M059J (cell line): ENCODE data around the gene MRGPRF. TPM values are rescaled to one million over a fixed set of nuclear protein-coding genes. Genes with fewer than 3 reads are reported as not detected.

Experiments used
- DNase-seq: peaks from one replicate; pipeline ENCODE4 v3.0.0-alpha.2; 2012; ENCODE audit warnings: low read depth
- total RNA-seq: library from RNA; depleted of rRNA; stranded (reverse); fragments of >200 nt; shearing (Covaris generic); gene quantifications from 2 replicates; pipeline ENCODE4 v1.2.3, GENCODE V29; 2014

MRGPRF gene
- total RNA-seq, 1 experiment from 2014 or later, result not detected

DNA sequence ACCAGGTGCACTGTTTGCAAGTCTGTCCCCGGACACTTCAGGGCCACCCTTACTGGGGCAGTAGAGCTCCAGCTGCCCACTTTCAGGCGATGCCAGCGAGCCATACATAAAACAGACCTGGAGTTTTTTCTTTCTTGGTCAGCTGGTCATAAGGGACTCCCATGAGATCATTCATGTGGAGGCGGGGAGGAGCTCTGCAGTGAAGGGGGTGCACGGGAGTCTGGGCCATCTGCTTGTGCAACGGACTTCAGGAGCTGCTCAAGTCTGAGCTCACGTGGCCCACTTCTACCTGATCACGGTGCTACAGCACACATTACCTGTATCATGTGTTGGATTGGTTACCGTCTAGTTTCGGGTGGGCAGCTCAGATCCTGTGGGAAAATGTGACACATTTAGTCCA is 9.2 kb upstream of the MRGPRF start:
- no peak for DNase-seq

DNA sequence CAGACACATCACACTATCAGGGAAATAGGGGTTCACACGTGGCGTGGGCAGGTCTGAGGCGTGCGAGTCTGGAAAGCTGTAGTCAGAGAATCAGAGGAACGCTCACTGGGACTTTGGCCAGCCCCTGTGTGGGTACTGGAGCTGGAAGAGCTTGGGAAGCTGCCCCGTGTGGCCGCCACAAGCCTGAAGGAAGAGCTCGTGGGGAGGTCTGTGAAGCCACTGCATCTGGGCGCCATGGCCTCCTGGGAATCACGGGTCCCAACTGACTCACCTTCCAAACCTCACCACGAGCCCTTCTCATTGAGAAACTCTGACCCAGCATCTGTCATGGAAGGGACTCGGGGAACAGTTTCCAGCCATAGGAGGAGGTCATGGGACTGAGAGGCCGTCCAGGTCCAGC is 5.9 kb upstream of the MRGPRF start:
- DNase-seq, result peak; percentile 56

DNA sequence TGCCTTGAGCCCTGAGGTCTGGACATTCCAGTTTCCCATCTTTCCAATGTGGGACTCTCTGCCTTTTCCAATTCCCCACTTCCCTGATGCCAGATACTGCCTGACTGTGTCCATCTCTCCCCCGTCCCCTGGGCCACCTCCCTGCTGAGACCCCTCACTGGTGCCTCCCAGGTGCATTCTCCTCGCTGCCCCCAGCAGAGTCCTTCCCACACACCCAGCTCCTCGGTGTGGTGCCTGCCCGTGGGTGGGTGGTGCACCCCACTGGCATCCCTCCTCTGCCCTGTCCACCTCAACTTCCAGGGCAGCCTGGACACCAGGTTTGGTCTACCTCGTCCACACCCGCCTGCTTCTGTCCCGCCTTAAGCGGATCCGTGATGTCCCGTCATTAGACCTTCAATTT is 4.9 kb upstream of the MRGPRF start:
- DNase-seq, result no peak

DNA sequence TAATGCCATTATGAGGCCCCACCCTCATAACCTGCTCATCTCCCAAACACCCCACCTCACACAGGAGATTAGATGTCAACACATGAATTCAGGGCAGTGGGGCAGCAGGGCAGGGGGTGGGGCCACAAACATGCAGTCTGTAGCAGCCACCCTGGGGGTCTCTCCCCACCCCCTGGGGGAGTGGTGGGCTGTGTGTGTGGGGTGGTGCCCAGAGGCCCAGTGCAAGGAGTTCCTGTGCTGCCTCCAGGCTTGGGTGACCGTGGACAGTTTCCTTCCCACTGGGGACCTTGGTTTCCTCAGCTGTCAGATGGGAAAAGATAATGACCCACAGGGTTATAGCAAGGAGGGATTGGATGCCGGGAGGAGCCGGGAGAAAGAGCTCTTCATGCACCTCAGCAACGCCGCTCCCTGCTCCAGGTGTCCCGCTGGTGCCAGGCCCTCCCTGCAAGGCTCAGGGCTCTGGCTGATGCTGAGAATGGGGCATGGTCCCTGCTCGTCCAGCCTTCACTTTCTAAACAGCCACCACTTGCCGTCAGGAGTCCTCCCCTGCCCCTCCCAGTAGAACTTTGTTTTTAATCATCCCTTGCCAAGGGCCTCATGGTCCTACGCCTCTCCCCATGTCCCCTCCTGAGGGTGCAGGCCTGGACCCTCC is 2.0 kb upstream of the MRGPRF start:
- no peak for DNase-seq

DNA sequence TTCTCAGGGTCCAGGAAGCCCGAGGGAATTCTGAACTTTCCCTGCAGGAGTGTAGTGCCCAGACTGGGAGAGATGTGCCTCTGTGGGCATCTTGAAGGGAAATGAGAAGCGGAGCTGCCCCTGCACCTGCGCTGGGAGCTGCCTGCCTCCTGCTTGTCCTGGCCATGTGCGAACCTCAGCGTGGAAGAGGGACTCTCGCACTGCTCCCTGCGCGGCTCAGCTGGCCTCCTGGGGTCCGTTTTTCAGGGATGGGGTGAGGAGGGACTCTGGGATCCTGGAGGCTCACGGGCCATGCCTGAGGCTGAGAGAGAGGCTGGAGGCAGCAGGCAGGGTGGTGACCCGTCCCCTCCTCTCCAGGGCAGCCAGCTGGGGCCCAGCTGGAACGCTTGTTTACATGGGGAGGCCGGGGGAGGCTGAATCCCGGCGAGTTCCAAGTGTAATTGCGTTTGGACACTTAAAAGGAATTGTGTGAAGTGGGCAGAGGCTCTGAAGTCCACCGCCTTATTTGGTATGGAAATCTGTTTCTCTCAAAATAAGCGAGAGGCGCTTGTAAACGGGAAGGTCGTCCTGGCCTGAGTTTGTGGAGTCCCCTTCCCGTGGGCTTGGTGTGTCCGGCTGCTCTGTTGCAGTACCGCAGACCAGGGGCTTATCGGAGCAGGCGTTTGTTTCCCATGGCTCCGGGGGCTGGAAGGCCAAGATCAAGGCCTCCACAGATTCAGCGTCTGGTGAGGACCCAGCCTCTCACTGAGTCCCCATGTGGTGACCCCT is 1.2 kb upstream of the MRGPRF start:
- DNase-seq, result no peak

DNA sequence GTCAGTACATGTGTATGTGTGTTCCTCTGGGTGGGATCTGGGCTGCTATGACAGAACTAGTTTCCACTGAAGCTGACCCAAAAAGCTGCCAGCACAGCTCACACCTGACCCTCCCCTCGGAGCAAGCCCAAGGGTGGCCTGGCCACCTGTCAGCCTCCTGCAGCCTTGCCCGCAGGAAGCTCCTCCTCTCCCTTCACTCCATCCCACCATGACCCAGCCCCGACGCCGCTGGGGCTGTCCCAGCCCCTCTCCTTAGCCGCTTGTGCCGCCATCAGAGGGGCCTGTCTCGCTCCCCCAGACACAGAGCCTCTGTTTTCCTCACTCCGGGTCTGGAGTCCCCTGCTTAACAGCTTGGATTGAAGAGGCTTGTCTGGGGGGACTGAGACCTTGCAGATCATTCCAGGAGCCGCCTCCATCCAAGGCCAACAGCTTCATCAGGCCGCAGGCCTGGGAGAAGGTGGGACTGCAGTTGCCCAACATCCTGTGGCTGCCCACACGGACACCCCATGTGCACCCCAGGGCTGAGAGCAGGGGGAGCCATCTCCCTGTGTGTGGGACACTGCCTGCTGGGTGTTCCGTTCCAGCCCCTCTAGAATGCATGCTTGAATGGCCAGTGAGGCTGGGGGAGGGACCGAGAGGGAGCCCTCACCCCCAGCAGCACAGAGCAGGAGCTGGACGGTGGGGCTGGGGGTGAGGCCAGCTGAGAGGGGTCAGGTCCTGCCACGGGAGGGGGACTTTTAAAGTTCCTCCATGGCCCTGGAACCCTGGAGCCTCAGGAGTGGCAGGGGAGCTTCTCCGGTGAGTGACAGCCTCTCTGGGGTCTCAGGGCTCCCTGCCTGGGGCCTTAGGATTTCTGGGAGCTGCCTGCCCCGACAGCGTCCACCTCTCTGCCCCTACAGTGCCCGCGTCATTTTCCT is 696 bp downstream of the MRGPRF start:
- no peak for DNase-seq

DNA sequence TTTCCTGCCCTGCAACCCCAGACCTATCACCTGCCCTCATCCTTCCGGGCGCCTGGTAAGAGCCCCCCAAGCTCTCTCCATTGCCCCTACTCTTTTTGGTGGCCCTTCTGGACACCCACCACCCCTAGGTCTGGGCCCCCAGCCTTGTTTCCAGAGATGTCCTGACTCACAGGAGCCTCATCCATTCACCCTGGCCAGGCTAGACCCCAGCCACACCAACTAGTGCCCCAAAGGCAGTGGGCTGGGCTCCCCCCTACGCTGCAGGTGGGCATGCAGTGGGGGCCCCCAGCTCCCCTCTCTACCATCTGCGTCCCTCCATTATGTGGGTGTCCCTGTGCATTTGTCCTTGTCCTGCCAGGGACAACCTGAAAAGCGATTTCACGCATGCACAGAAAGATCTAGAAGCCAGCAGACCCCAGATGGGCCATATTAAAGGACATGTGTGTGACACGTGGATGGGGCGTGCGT is 1.4 kb downstream of the MRGPRF start:
- no peak for DNase-seq

DNA sequence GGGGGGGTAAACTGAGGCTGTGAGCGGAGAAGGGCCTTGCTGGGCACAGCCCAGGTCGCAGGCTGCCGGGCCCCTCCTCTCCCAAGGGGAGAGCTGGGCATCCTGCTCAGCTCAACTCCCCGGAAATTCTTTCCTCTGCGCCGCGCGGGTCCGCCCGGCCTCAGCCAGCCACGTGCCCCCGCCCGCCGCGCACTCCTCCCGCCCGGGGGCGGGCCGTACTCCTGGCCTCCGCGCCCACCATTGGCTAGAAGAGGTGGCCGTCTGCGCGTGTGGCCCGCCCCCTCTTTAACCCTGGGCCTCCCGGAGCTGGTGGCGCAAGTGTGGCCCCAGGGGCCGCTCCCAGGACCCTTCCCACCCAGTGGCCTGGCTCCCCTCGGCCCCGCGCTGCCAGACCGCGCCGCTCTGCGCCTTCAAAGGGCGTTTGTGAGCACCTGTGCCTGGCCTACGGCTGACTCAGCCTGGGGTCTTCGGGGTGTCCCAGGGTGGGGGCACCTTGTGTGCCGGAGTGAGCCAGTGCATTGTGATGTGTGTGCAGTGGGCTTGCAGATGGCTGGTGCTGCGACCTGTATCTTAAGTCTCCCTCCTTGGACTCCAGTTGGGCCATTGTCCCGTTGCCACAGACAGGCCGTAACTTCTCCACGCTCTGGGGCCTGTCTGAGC is 2.0 kb downstream of the MRGPRF start:
- no peak for DNase-seq

DNA sequence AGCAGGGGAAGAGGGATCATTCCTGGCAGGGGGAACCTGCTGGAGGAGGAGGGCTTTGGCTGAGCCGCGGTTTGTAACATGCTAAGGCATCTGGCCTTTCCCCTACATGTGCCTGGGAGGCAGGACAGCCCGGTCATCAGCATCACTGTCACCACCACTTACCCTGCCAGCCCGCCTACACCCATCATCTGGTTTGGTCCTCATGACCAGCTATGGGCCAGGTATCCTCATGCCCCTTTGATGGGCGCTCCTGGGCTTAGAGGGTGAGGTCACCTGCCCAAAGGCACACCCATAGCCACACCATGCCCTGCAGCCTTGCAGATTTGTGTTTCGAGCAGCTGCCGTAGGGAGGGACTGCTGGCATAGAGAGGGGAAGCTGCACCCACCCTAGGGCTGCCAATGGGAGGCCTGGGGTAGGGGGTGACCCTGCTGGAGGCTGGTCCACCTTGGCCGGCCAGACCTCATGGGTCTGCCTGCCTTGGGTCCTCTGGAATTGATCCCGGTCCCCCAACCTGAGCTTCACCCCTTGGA is 2.6 kb downstream of the MRGPRF start:
- no peak for DNase-seq

DNA sequence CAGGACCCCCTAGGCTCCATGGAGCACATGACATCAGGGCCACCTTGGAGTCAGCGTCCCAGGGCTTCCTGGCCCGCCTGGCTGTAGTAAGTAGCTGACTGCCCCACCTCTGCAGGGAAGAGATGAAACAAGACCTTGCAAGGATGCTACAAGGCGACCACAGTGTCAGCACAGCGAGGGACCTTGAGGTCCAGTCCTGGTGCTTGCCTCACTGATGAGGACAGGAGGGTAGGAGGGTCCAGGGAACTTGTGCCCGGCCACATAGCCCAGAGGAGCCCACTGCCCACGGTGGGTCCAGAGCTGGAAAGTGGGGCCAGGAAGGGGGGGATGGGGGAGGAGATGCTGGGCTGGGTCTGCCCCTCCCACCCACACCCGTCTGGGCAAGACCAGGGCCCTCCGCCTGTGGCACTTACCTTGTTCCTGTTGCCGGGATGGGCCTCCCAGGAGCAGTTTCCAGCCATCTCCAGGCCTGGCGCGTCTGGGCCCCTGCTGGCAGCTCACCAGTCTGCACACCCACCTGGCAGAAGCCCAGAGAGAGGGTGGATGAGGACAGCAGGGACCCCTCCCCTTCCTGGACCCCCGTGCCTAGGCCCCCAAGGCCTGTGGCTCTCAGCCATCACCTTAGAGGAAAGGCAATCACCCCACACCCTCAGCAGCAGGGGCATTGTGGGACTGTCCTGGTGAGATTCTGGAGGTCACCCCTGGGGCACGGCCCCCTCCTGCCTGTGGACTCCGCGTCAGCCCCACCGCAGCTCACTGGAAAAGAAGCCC is 3.4 kb downstream of the MRGPRF start:
- no peak for DNase-seq

DNA sequence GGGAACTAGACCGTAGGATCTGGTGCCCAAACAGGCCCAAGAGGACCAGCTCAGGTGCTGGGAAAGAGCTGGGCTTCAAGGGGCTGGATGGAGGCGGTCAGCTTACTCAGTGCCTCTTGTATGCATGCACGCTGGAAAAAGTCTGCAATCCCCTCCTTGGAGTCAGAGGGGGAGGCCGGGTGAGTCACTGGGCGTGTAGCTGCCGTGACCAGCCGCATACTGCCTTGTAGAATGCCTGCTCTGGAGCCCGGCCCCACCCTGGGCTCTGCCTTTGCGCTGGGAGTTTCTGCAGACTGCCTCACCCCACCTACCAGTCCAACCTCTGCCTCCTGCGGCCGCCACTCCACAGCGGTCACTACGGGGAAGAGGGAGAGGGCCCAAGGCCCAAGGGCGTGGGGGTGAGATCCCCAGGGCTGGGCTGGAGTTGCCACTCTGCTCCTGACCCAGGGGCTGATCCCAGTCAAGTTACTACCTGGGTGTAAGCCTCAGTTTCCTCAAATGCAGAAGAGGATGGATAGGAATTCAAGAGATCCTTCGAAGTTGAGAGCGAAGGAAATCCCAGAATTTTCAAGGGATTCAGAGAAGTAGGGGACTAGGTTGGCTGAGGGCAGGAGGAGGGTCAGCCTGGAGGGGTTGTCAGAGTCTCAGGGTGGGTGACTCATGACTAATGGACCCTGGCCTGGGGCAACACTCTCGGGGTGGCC is 4.2 kb downstream of the MRGPRF start:
- peak; percentile 93 for DNase-seq

DNA sequence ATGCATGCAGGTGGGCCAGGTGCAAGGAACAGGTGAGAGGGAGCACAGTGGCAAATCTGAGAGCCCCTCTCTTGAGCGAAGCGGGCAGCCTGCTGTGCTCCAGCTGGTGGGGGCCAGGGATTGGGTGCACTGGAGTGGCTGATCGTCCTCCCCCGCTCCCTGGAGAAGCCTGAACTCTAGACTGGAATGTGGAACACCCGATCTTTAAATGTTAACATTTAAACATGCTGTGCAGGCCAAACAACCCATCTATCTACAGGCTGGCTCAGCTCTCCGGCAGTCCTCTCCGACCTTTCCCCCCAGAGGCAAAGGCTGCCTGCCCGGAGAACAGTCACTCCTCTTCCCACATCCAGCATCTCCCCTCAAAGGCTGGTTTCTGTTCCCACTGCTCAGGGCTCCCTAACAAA is 5.1 kb downstream of the MRGPRF start:
- DNase-seq, result no peak

DNA sequence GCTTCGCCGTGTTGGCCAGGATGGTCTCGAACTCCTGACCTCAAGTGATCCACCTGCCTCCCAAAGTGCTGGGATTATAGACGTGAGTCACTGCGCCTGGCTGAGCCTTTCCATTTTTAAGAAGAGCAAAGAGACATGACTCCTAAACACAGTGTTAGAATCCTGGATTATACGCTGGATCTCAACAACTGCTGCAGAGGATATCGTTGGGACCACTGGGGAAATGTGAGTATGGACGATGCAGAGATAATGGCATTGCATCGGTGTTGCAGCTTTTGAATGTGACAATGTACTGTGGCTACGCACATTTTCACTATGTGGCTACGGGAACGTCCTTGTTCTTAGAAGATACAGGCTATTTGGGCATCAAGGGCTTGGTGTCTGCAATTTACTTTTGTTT is 6.2 kb downstream of the MRGPRF start:
- DNase-seq, result no peak

DNA sequence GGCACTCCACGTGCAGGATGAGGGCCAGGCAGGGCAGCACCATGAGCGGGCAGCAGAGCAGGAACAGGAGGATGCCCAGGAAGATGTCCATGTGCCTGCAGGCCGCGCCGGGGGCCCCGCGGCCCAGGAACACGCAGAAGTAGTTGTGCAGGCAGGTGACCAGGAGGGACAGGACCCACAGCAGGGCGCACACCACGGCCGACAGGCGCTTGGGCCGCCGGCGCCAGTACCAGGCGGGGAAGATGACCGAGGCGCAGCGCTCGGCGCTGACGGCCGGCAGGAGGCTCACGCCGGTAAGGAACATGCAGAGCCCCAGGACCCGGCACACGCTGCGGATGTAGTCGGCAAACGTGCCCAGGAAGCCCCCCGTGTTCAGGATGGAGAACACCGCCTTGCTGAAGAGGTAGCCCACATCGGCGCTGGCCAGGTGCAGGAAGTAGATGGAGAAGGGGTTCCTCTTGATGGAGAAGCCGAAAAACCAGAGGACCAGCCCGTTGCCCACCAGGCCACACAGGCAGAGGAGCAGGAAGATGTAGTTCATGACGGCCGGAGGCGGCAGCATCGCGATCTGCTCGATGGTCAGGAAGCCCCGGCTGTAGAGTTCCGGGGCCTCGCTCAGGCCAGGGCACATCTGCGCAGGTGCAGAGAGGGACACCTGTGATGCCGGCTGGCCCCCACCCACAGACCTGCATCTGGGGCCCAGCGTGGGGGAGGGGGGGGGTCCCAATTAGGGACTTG is 7.2 kb downstream of the MRGPRF start:
- no peak for DNase-seq

DNA sequence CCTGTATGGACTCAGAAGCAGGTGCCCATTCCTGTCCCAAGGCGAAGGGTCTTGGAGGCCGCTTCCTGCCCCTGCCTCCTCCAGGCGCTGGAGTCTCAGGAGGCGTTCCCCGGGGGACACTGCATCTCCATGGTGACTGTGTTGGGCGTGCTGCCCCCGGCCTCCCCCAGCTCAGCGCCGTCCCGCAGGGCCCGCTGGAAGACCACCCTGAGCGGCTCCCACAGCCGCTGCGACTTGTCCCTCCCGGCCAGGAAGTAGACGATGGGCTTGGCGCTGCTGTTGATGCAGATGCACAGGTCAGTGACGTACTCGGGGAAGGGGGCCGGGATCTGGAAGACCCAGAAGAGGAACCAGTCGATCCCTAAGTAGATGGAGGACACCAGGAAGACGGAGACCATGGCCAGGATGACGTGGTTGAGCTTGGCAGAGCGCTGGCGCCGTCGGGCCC is 7.8 kb downstream of the MRGPRF start:
- no peak for DNase-seq

DNA sequence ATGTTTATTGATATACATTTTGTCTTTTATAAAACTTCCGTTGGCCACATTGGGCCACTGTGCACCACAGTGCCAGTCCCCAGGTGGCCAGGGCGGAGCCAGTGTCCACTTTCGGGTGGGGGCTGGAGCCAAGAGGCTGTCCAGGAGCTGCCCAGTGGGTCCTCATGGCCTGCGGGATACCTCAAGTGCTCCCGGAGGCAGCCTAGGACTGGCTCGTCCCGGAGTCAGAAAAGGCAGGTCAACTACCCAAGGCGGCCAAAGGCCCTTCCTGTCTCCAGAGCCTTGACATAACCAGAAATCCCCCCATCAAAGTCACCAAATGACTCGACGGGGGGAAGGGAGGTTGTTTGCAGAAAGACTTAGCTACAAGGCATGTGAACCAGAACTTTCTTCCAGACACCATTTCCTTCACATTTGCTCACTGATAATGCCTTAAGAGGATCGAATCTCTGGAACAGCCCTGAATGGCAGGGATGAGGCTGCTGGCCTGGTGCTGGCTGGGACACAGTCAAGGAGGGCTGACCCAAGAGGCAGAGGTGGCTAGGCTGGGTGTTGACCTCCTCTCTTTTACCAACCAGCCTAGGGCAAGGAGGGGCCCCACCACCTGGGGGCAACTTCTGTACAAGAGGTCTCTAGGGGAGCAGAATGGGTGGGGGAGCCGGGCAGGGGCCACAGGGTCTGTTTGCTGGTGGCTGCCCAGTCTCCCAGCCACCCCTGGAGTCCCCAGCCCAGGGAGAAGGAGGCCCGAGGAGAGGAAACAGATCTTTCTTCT is 8.4 kb downstream of the MRGPRF start:
- no peak for DNase-seq

DNA sequence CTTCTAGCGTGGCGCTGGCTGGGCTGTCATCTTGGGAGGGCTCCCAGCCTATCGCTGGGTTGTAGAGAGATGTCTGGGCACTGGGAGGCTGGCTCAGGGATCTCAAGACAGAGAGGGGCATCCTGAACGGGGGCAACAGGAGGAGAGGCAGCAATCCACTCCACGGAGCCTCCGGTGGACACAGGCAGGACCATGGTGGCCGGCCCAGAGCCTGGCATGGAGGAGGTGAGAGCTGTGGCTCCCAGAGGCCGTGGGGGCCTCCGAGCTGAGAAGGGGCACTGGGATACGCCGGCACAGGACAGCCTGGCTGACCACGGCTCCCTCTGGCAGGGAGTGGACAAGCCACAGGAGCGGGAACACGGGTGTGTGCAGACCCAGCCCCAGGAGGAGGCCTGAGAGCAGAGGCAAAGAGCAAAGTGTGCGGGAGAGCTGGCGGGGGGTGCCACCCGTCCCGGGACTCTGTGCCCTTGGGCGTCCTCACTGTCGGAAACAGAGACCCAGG is 9.1 kb downstream of the MRGPRF start:
- DNase-seq, result no peak

DNA sequence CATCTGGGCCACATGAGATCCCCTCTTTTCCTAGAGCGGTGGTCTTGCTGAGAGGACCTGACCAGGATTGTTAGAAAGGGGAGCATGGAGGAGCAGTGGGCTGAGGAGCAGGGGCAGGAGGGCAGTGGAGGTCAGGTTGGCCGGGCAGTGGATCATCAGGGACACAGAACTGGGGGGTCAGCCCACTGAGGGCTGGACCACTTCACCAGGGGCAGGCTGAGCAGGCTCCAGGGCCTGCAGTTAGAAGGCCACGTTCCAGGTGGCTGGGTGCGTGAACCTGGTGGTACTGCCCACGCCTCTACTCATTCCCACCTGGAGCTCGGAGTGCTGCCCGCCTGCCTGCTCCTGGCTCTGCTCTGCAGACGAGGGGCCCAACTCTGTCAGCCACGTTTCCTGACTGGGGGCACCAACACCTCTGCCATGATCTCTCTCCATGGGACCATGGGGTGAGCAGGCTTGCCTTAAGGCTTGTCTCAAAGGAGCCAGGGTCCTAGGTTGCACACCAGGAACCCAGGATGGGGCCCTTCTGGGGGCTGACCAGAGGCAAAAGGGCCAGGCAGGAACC is 9.7 kb downstream of the MRGPRF start:
- DNase-seq, result no peak
